Erythroblast (primary cell): Measurements from ENCODE around the gene MAST4.

ENCODE experiments used
- DNase-seq, 2 experiments: peaks; one replicate each; lab custom pipeline; 2025; lab: John Stamatoyannopoulos, UW
- GATA1 ChIP-seq: IDR thresholded peaks from 2 replicates; pipeline ENCODE4 v1.6.1; 2011; ENCODE audit warnings: low read depth, mild to moderate bottlenecking, control low read depth, low read length, moderate library complexity
- POLR2A ChIP-seq: IDR thresholded peaks from 2 replicates; pipeline ENCODE4 v1.6.1; 2011; ENCODE audit warnings: mild to moderate bottlenecking, low read length

Gene MAST4

DNA sequence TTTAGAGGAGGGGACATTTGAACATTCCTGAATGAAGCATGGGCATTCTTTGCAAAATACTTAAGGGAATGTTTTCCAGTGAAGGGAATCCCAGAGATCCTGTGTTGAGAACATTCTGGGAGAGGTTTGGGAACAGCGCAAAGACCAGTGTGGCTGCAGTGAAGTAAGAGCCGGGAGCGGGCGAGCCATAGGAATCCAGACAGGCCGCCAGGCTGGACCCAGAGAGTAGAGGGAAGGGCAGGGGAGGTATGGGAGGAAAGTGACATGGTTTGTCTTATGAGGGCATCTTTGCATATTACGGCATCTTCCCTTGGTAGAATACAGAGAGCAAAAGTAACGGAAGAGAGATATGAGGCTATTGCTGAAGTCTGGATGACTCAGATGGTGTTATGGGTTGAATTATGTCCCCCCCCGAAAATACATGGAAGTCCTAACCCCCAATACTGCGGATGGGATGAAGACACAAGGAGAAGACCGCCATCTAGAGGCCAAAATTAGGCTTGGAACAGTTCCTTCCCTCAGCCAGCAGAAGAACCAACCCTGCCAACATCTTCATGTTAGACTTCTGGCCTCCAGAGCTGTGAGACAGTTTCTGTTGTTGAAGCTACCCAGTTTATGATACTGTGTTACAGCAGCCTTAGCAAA lies 268.2 kb downstream of the MAST4 start:
- peak; percentile 18 to 42 for DNase-seq

DNA sequence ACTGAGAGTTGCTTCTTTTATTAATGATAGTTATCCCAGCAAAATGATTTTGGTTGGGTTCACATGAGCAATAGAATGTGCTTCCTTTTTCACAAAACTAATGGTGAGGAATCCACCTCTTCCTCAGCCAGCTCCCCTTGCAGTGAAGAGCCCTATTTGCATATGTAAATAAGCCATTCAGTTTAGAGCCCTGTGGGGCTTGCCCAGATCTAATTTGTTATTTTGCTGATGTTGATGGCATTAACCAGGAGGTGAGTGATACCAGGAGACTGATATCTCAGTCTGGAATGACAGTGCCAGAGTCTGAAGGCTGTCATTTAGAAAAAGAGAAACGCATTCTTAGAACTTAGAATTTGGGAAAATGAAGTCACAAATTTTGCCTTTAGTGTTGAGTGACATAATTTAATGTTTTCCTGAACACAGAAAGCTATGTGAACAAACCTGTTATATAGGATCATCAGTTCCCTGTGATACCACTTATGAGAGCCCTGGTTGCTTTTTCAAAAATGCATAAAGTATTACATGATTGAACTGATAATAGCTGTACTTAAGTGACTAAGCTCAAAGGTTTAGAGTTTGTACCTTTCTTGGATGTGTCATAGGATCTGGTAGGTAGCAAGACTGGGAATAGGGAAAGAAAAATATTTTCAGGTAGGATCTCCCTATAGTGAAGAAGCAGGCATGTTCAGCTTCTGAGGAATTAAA lies 271.6 kb downstream of the MAST4 start:
- TF ChIP-seq POLR2A (no peak), GATA1 (no peak)

More for the DNA sequence above, 268.2 kb downstream of the MAST4 start:
- no peak for TF ChIP-seq POLR2A
- TF ChIP-seq GATA1, result no peak

DNA sequence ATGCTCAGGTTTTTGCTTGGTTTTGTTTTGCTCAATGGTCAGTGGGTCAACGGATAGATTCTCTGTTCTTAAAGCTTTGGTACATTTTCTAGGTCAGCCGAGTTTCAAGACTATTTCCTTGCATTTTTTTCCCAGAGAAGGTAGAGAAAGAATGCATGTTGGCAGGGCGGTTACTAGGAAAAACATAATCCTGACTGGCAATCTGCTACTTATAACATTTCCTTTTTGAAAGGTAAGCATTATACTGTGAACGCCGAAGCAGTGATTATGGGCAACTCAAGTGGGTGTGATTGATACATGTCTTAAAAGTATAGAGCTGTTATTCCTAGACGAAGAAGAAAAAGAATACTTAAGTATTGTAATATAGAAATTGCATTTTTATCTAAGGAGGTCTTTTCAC lies 273.2 kb downstream of the MAST4 start:
- TF ChIP-seq POLR2A, result no peak
- TF ChIP-seq GATA1, result no peak
- no peak for DNase-seq

More for the DNA sequence above, 271.6 kb downstream of the MAST4 start:
- no peak for DNase-seq

DNA sequence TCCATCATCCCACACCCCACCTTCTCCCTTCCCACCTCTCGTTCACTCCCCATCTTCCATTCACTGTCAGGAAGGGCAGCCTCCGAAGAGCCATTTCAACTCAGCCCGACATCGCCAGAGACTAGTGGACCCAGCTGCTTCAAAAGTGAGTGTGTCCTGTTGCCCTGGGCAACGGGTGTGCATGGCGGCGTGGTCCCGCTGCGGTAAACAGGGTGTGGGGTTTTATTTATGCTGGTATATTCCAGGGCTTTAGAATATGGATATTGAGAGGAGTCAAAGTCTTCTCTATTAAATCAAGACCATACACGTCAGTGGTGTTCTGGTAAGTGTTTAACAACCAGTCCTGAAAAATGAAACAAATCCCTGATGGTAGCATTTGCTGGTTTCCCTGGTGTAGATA lies 274.5 kb downstream of the MAST4 start:
- TF ChIP-seq POLR2A (no peak), GATA1 (no peak)

DNA sequence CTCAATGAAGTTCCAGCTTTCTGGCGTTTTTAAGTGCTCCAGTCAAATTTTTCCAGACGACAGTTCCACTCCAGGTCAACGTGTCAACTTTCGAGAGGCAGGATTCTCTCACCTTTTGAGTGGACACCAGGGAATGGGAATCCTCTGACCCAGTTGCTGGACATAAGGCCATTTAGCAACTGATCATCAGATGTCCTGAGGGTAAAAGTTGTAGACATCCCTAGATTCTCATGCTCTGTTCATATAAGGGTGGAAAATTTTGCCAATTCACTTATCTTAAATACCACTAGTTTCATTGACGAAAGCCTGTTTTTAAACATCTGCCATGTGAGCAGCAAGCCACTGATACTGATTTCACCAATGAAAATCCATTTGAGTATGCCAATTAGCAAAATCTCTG lies 275.5 kb downstream of the MAST4 start:
- DNase-seq, result peak in 1 of 2 experiments; percentile 3
- TF ChIP-seq GATA1, result no peak
- TF ChIP-seq POLR2A, result no peak

More for the DNA sequence above, 274.5 kb downstream of the MAST4 start:
- no peak for DNase-seq

DNA sequence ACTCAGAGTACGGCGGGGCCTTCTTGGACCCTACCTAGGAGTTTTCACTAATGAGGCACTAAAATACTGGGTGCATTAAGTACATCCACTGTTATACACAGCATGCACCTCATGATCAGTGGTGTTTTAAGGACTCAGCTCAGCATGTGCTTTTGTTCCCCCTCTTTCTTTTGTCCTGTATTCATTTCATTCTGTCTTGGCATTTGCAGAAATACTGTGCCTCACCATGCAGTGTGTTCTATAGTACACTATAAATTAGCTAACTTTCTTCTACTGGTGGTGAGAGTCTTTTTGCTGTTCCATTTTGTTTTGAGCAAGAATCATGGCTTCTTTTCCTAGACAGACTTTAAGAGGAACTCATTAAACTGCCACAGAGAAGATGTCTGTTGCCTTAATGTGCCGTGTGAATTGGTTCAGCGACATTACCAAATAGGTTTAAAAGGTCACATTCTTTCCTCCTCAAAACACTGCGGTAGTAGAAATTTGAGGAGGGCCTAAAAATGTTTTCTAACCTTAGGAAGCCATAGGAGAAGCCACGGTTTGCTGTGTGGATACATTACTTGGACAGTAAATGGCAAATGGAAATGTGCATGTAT lies 276.6 kb downstream of the MAST4 start:
- DNase-seq, result no peak
- TF ChIP-seq GATA1 (no peak), POLR2A (no peak)

DNA sequence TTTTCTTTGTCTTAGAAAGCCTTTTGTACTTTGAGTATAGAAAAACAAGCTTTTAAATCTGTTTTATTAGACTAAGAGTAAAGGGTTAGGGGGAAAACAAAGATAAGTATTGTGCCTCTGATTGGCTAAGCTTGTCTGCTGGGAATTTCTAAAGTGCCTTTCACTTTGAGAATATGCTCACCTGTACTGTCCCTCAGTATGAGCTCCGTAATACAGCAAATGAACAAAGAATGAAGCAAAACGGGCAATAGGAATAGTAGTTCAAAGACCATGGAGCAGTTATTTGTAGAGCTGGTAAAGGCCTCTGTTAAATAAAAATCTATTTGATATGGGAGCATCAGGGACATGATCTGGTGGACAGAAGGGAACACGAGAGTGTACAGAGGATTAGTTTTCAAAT lies 277.8 kb downstream of the MAST4 start:
- TF ChIP-seq POLR2A (no peak), GATA1 (no peak)
- DNase-seq, result no peak

DNA sequence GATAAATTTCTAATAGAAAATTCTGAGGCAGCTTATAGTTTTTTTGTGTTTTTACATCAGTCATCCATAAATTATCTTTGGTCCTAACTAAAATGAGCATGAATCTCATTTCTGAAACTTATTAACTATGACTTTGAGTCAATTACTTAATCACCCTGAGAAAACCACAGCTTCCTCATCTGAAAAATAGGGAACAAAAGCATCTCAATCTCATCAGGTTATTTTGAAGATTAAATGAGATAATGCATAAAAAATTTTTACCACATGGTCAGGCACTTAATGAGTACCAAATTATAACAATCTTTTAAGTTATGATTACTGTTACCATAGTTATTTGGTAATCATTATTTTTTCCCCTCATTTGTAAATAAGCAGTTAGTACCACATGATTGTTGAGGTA lies 279.1 kb downstream of the MAST4 start:
- no peak for DNase-seq
- TF ChIP-seq POLR2A, result no peak
- no peak for TF ChIP-seq GATA1

DNA sequence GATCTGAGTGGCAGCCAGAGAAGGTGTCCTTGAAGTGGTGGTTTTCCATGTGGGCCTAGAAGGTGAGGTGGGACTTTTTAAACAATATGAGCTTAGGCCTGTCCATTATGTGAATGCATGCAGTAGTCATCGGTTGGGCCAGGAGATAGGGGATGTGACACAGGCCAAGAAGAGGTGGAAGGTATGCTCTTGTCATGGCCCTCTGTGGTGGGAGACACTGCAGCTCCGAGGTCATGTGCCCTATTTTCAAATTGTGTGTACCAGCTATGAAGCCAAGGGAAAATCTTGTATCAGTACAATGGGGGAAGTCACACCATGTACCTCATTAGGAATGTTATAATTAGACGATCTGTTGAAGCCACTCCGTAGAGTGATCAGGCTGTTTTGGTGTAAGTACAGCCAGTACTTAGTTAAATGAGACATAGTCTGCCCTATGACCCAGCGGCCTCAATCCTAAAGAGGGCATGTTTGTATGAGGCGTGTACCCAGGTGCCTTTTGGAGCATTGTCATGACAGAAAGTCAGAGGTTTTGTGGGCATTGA lies 280.1 kb downstream of the MAST4 start:
- TF ChIP-seq POLR2A (no peak), GATA1 (no peak)
- DNase-seq, result no peak

DNA sequence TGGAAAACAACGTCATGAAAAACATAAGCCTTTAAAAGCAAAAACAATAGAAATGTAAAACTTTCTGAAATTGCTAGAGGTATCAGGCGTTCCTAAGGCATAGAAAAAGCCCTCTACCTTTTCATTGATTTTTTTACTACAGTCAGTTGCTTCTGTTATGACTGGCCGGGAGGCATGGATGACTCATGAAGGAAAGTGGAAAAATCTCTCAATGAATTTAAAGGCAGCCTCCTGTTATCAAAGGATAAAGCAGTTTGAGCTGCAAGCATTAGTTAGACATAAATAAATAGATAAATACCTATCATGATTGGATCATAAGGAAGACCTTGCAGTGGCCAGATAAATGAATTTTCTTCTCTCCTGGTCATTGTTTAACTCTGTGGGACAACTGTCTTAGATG lies 281.6 kb downstream of the MAST4 start:
- TF ChIP-seq GATA1 (no peak), POLR2A (no peak)
- no peak for DNase-seq

DNA sequence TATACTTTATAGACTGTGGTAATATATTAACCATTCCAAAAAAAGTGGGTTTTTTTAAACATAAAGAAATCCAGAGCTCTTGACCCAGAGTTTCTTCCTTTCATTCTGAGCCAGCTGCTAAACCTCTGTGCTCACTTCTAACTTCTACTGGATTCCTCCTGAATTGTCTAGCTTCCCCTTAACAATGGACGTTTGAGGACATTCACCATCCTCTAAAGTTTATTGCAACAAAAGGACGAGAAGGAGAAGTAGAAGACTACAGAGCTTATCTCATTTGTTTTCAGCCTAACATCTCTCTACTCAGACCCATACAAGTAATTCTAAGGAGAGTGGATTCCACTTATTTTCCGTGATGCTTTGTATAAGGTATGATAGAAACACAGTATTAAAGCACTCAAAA lies 284.2 kb downstream of the MAST4 start:
- DNase-seq, result no peak
- TF ChIP-seq GATA1, result no peak

DNA sequence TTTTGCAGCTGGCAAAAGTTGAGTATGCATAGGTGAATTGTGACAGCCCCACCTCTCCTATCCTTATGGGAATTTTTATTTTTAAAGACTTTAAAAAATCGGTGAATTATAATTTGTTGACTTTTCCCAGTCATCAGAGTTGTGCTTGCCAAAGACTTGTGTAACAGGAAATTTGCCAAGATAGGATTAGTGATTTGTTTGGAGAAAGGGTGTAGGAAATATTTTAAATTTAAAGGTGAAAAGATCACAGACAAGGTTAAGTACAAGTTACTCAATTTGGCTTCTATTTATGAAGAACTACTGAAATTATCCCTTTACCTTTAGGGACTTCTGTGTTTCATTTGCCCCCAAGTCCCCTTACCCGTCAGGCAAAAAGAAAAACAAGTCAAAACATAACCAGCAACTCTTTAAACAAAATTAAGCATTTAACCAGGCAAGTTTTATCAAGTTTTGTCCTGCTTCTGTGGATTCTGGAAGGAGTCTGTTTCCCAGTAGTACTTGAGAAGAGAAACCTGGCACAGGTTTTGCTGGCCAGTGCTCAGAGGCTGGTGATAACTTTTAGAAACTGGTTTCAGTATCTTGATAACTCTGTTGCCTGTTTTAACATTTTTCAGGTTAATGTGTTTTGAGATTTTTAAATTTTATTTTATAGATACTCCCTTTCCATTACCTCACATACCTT lies 285.4 kb downstream of the MAST4 start:
- no peak for DNase-seq
- TF ChIP-seq GATA1 (no peak), POLR2A (no peak)

DNA sequence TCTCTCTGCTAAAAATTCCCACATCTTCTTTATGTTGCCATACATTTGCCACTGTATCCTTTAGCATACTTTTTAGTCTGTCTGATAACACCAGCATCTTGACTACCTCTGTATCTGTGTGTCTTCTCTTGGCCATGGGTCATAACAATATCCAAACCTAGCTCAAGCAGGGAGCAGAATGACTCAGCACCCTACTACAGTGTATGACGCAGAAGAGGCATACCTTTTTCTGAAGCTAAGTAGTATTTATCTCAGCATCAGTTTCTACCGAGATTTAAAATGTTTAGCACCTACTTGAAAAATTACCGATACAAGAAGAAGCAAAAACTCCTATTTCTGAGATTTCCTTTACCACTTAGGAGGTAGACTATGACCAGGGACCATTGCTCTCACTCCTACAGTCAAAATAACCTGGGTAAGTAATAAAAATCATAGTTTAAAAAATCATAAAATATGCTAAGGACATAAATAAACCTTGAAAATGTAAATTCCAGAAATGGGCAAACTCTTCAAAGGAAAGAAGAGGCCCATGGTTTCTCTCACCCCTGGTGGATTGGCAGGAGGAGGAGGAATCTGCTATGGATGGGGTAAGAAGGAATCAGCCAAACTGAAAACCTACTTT lies 286.5 kb downstream of the MAST4 start:
- no peak for TF ChIP-seq POLR2A
- TF ChIP-seq GATA1, result no peak
- DNase-seq, result no peak
